Measurements from ENCODE around the gene RAD51B.
A peak's percentile ranks its signal among the peaks of the same experiment; 100 is the strongest.
"Not testable (repeated sequence)": the region's sequence is repeated elsewhere in the genome, so short reads cannot be mapped to it uniquely, and the experiment has no call there.

RAD51B gene

DNA sequence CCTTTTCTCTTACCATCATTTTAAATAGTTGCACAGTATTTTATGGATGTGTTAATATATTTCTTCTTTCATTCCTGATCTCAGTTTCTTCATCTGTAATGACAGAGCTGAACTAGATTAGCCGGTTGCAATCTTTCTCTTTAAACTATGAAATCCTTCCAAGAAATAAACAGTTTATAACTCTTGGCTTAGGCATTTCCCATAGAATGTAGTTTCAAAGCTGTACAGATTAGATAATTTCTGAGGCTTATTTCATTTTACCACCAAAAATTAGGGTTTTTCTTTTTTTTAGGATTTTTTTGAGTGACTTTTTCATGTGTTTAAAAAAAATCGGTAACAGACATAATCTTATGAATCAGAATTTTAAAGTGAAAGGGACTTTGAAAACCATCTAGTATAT, 144.0 kb downstream of the RAD51B start:
- ATAC-seq (ENCODE audit: low read depth) (no peak), DNase-seq (ENCODE audit: low spot score) (no peak)
- Histone ChIP-seq H3K4me1 (ENCODE audit: insufficient read depth, poor library complexity, severe bottlenecking) (peaks cover 29% of the 10 kb centered on the region), H3K36me3 (ENCODE audit: low read depth) (no peaks in the 10 kb centered on the region), H3K27ac (ENCODE audit: poor library complexity, severe bottlenecking) (peak overlapping the region; percentile 76), H3K4me3 (ENCODE audit: severe bottlenecking) (no peak overlapping the region), H3K27me3 (ENCODE audit: insufficient read depth, poor library complexity, severe bottlenecking) (no peaks in the 10 kb centered on the region), H3K9me3 (ENCODE audit: severe bottlenecking) (no peaks in the 10 kb centered on the region)
- TF ChIP-seq, protein P1, sequence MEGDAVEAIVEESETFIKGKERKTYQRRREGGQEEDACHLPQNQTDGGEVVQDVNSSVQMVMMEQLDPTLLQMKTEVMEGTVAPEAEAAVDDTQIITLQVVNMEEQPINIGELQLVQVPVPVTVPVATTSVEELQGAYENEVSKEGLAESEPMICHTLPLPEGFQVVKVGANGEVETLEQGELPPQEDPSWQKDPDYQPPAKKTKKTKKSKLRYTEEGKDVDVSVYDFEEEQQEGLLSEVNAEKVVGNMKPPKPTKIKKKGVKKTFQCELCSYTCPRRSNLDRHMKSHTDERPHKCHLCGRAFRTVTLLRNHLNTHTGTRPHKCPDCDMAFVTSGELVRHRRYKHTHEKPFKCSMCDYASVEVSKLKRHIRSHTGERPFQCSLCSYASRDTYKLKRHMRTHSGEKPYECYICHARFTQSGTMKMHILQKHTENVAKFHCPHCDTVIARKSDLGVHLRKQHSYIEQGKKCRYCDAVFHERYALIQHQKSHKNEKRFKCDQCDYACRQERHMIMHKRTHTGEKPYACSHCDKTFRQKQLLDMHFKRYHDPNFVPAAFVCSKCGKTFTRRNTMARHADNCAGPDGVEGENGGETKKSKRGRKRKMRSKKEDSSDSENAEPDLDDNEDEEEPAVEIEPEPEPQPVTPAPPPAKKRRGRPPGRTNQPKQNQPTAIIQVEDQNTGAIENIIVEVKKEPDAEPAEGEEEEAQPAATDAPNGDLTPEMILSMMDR (IDR thresholded peaks at IDR 0.05; ENCODE audit: poor library complexity, severe bottlenecking) = no peak

DNA sequence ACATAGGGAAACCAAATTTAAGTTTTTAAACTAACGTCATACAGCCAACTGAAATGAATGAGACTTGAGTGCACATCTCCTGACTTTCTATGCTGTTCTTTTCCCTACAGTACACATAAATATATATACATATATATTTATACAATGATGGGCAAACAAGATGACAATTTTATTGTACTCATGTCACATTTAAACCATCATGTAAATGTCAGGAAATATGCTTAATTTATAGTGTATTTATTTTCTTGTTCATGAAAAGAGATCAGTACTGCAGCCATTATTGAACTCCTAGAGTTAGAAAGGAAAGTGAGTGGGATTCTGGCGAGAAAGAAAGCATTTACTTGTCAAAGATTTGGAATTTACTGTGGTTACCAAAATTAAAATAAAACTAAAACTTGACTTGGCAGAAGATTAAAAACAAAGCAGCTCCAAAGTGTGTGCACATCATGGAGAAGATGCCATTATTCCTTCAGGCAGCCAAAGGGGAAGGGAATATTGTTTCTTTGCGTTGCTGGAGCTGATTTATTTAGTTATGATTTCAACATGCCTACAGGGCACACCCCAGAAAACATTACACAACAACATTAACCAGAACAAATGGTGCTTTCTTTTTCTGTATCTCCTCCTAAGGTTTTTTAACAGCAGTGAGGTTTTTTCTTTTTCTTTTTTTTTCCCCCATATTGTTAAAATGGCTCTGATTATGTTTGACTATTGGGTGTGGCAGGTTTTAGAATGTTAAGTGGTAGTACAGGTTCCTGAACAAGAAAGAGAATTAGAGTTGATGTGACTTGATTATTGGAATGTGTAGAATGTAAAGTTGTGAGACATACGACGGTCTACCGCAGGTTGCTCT, 144.6 kb downstream of the RAD51B start:
- no peak overlapping the region for H3K4me3 ChIP-seq (ENCODE audit: severe bottlenecking)
- H3K4me1 ChIP-seq (ENCODE audit: insufficient read depth, poor library complexity, severe bottlenecking) = peaks cover 29% of the 10 kb centered on the region
- no peaks in the 10 kb centered on the region for H3K36me3 ChIP-seq (ENCODE audit: low read depth)
- H3K27me3 ChIP-seq (ENCODE audit: insufficient read depth, poor library complexity, severe bottlenecking) = no peaks in the 10 kb centered on the region
- ATAC-seq (ENCODE audit: low read depth) (peak; percentile 94), DNase-seq (ENCODE audit: low spot score) (no peak)
- H3K27ac ChIP-seq (ENCODE audit: poor library complexity, severe bottlenecking) = peak overlapping the region; percentile 76
- TF ChIP-seq, protein P1 (IDR thresholded peaks at IDR 0.05; ENCODE audit: poor library complexity, severe bottlenecking) = no peak
- no peaks in the 10 kb centered on the region for H3K9me3 ChIP-seq (ENCODE audit: severe bottlenecking)

DNA sequence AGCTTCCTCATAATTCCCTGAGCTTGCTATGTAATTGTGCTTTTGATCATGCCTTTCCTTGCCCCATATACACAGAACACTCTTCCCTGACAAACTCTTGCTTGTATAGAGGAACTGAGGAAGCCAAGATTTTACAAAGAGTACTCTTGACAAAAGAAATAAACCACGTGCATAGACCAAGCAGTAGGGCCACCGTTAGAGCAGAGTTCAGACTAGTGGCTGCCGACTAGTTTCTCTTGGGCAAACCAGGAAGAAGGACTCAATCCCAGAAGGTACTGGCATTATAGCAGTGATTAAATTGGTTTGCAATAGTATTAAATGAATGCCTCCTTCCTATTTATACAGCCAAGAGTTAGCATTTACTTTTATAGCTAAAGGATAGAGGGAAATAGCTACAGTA, 146.1 kb downstream of the RAD51B start:
- no peaks in the 10 kb centered on the region for H3K27me3 ChIP-seq (ENCODE audit: insufficient read depth, poor library complexity, severe bottlenecking)
- TF ChIP-seq, protein P1 (IDR thresholded peaks at IDR 0.05; ENCODE audit: poor library complexity, severe bottlenecking) = no peak
- no peaks in the 10 kb centered on the region for H3K9me3 ChIP-seq (ENCODE audit: severe bottlenecking)
- no peak for DNase-seq (ENCODE audit: low spot score)
- H3K36me3 ChIP-seq (ENCODE audit: low read depth) = no peaks in the 10 kb centered on the region
- no peak overlapping the region for H3K4me3 ChIP-seq (ENCODE audit: severe bottlenecking)
- peaks cover 32% of the 10 kb centered on the region for H3K4me1 ChIP-seq (ENCODE audit: insufficient read depth, poor library complexity, severe bottlenecking)
- peak overlapping the region; percentile 76 for H3K27ac ChIP-seq (ENCODE audit: poor library complexity, severe bottlenecking)
- no peak for ATAC-seq (ENCODE audit: low read depth)

DNA sequence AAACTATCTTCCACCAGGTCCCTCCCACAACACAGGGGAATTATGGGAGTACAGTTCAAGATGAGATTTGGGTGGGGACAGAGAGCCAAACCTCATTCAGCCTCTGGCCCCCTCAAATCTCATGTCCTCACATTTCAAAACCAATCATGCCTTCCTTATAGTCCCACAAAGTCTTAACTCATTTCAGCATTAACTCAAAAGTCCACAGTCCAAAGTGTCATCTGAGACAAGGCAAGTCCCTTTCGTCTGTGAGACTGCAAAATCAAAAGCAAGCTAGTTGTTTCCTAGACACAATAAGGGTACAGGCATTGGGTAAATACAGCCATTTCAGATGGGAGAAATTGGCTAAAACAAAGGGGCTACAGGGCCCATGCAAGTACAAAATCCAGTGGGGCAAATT, 147.6 kb downstream of the RAD51B start:
- TF ChIP-seq, protein P1 (IDR thresholded peaks at IDR 0.05; ENCODE audit: poor library complexity, severe bottlenecking) = no peak
- no peaks in the 10 kb centered on the region for H3K36me3 ChIP-seq (ENCODE audit: low read depth)
- H3K27me3 ChIP-seq (ENCODE audit: insufficient read depth, poor library complexity, severe bottlenecking) = no peaks in the 10 kb centered on the region
- H3K4me1 ChIP-seq (ENCODE audit: insufficient read depth, poor library complexity, severe bottlenecking) = peaks cover 47% of the 10 kb centered on the region
- H3K27ac ChIP-seq (ENCODE audit: poor library complexity, severe bottlenecking) = no peak overlapping the region
- no peak overlapping the region for H3K4me3 ChIP-seq (ENCODE audit: severe bottlenecking)
- ATAC-seq (ENCODE audit: low read depth) = no peak
- DNase-seq (ENCODE audit: low spot score) = no peak
- H3K9me3 ChIP-seq (ENCODE audit: severe bottlenecking) = no peaks in the 10 kb centered on the region

DNA sequence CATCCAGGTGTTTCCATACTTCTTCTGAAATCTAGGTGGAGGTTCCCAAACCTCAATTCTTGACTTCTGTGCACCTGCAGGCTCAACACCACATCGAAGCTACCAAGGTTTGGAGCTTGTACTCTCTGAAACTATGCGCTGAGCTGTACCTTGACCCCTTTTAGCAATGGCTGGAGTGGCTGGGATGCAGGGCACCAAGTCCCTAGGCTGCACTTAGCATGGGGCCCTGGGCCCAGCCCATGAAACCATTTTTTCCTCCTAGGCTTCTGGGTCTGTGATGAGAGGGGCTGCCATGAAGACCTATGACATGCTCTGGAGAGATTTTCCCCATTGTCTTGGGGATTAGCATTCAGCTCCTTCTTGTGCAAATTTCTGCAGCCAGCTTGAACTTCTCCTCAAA, 148.4 kb downstream of the RAD51B start:
- not testable (repeated sequence) for ATAC-seq (ENCODE audit: low read depth)

More for the DNA sequence above, 148.4 kb downstream of the RAD51B start:
- H3K27ac ChIP-seq (ENCODE audit: poor library complexity, severe bottlenecking); H3K27me3 ChIP-seq (ENCODE audit: insufficient read depth, poor library complexity, severe bottlenecking); H3K9me3 ChIP-seq (ENCODE audit: severe bottlenecking); H3K4me3 ChIP-seq (ENCODE audit: severe bottlenecking); H3K36me3 ChIP-seq (ENCODE audit: low read depth); DNase-seq (ENCODE audit: low spot score): not testable (repeated sequence)
- H3K4me1 ChIP-seq (ENCODE audit: insufficient read depth, poor library complexity, severe bottlenecking) = peaks cover 43% of the 10 kb centered on the region

Data from RWPE2 (cell line).